Epithelial cell of proximal tubule (primary cell): ENCODE results near the gene ARPC1A. TPM values are rescaled to one million over a fixed set of nuclear protein-coding genes. Genes with fewer than 3 reads are reported as not detected.
A peak's percentile ranks its signal among the peaks of the same experiment; 100 is the strongest.

ENCODE experiments used
- DNase-seq: peaks from one replicate; pipeline ENCODE4 v3.0.0-alpha.2; 2011; ENCODE audit warnings: low read depth
- H3K4me3 ChIP-seq: 2 replicates; pipeline ENCODE4 v1.5.1; 2011; ENCODE audit warnings: low read depth, mild to moderate bottlenecking, low read length
- CTCF ChIP-seq: conservative IDR thresholded peaks from 2 replicates; pipeline ENCODE4 v1.5.1; 2012; ENCODE audit warnings: low read depth, mild to moderate bottlenecking, low read length
- total RNA-seq: library from RNA; depleted of rRNA; stranded (reverse); fragments of >200 nt; gene quantifications from 2 replicates; pipeline ENCODE4 v1.2.3, GENCODE V29; 2015

The ARPC1A gene
- total RNA-seq, 1 donor from 2014 or later: 198 TPM

GRCh38 chr7:99404235-99404976, 78.7 kb downstream of the ARPC1A start:
- no peak for TF ChIP-seq CTCF
- H3K4me3 ChIP-seq: no peak overlapping the region
- no peak for DNase-seq

GRCh38 chr7:99404977-99405320, 79.3 kb downstream of the ARPC1A start:
- no peak overlapping the region for H3K4me3 ChIP-seq

GRCh38 chr7:99406557-99406956, 80.9 kb downstream of the ARPC1A start:
- no peak overlapping the region for H3K4me3 ChIP-seq
- TF ChIP-seq CTCF: no peak
- DNase-seq: no peak

More at GRCh38 chr7:99404977-99405320, 79.3 kb downstream of the ARPC1A start:
- no peak for DNase-seq
- no peak for TF ChIP-seq CTCF

GRCh38 chr7:99407872-99408378, 82.2 kb downstream of the ARPC1A start:
- DNase-seq: peak; percentile 33
- TF ChIP-seq CTCF: no peak
- peak overlapping the region; percentile 95 for H3K4me3 ChIP-seq

DNA sequence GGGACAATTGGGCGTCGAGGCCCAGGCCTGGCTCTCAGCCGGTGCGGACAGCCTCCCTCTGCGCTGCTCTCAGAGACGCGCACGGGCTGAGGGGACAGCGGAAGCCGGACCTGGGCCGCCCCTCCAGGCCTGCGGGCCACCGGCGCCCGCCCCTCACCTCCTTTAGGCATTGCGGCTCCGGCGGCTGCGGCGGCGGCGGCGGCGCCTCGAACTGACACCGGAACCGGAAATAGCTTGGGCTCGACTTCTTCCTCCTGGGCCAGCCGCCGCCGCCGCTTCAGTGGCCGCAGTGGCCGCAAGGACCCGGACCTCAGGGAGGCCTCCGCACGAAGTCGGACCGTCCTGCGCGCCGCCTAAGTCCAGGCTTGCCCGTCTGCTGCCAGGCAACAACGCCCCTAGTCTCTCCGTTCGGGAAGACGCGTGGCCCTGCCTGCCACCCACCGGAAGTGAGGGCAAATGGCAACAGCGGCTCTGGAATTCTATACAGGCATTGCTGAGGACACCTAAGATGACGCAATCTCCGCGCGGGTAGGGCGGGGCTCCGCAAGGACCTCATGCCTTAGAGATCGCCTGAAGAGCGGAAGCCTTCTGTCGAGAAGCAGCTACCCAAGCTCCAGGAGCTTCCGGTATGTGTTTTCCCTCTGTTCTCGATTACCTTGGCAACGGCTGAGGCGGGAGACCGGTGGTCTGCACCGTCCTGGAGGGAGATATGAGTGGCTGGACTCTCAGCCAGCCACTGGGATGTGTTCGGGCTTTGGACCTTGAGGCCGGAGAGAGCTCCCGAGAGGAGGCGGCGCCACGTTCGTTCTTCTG, 82.9 kb downstream of the ARPC1A start, which contains the start of the genes BUD31 and PDAP1:
BUD31 (plus strand) TSS at position 591 of the 813 bp plus-strand sequence. CDS start 2,124 bp downstream, outside the sequence.
PDAP1 (minus strand) TSS at position 219 of the 813 bp plus-strand sequence; CDS start at position 170, 49 bp downstream.
- peak; percentile 7 for TF ChIP-seq CTCF
- peak within 1 kb of the TSS; percentile 95 for H3K4me3 ChIP-seq
- DNase-seq: peak; percentile 72

GRCh38 chr7:99409192-99409572, 83.5 kb downstream of the ARPC1A start:
- H3K4me3 ChIP-seq: peak overlapping the region; percentile 95
- DNase-seq: no peak
- TF ChIP-seq CTCF: no peak
